ENCODE data around the gene DNPH1. TPM values are rescaled to one million over a fixed set of nuclear protein-coding genes. Genes with fewer than 3 reads are reported as not detected.

DNPH1 gene
- total RNA-seq, 1 donor from 2014 or later, result 3.5 TPM

- peaks cover 6% of the 10 kb centered on the region for H3K9me3 Mint-ChIP-seq (ENCODE audit: unreplicated experiment)
- peaks cover 18% of the 10 kb centered on the region for H3K27me3 Mint-ChIP-seq (ENCODE audit: unreplicated experiment)
- peak overlapping the region; percentile 81 for H3K4me3 Mint-ChIP-seq (ENCODE audit: unreplicated experiment)
- H3K27ac Mint-ChIP-seq (ENCODE audit: unreplicated experiment), result no peak overlapping the region
- TF ChIP-seq CTCF (IDR thresholded peaks at IDR 0.05; ENCODE audit: partially characterized antibody, unreplicated experiment), result no peak
- H3K36me3 Mint-ChIP-seq (ENCODE audit: unreplicated experiment), result peaks cover 5% of the 10 kb centered on the region
- DNase-seq, result no peak
- no peaks in the 10 kb centered on the region for H3K4me1 Mint-ChIP-seq (ENCODE audit: low read depth, unreplicated experiment)
Observed at GRCh38 chr6:43229803-43230620, 731 bp upstream of the DNPH1 start.

GRCh38 chr6:43226192-43226851 is 3.0 kb downstream of the DNPH1 start:
- H3K4me1 Mint-ChIP-seq (ENCODE audit: low read depth, unreplicated experiment), result no peaks in the 10 kb centered on the region
- H3K4me3 Mint-ChIP-seq (ENCODE audit: unreplicated experiment), result no peak overlapping the region
- peaks cover 3% of the 10 kb centered on the region for H3K9me3 Mint-ChIP-seq (ENCODE audit: unreplicated experiment)
- no peak for DNase-seq
- no peak for TF ChIP-seq CTCF (IDR thresholded peaks at IDR 0.05; ENCODE audit: partially characterized antibody, unreplicated experiment)
- no peak overlapping the region for H3K27ac Mint-ChIP-seq (ENCODE audit: unreplicated experiment)
- H3K27me3 Mint-ChIP-seq (ENCODE audit: unreplicated experiment), result peaks cover 22% of the 10 kb centered on the region
- peaks cover 2% of the 10 kb centered on the region for H3K36me3 Mint-ChIP-seq (ENCODE audit: unreplicated experiment)

GRCh38 chr6:43223175-43223574 is 6.1 kb downstream of the DNPH1 start:
- Mint-ChIP-seq H3K36me3 (ENCODE audit: unreplicated experiment) (no peaks in the 10 kb centered on the region), H3K9me3 (ENCODE audit: unreplicated experiment) (peaks cover 3% of the 10 kb centered on the region), H3K4me1 (ENCODE audit: low read depth, unreplicated experiment) (no peaks in the 10 kb centered on the region), H3K27ac (ENCODE audit: unreplicated experiment) (no peak overlapping the region), H3K4me3 (ENCODE audit: unreplicated experiment) (no peak overlapping the region), H3K27me3 (ENCODE audit: unreplicated experiment) (peaks cover 17% of the 10 kb centered on the region)
- TF ChIP-seq CTCF (IDR thresholded peaks at IDR 0.05; ENCODE audit: partially characterized antibody, unreplicated experiment), result no peak
- DNase-seq, result no peak

- Mint-ChIP-seq H3K27ac (ENCODE audit: unreplicated experiment) (no peak overlapping the region), H3K4me3 (ENCODE audit: unreplicated experiment) (no peak overlapping the region), H3K36me3 (ENCODE audit: unreplicated experiment) (no peaks in the 10 kb centered on the region), H3K4me1 (ENCODE audit: low read depth, unreplicated experiment) (no peaks in the 10 kb centered on the region), H3K27me3 (ENCODE audit: unreplicated experiment) (peaks cover 17% of the 10 kb centered on the region), H3K9me3 (ENCODE audit: unreplicated experiment) (peaks cover 4% of the 10 kb centered on the region)
- DNase-seq, result no peak
- no peak for TF ChIP-seq CTCF (IDR thresholded peaks at IDR 0.05; ENCODE audit: partially characterized antibody, unreplicated experiment)
Observed at GRCh38 chr6:43222418-43223059, 6.7 kb downstream of the DNPH1 start.
